RWPE1 (cell line): ENCODE results near the gene PLXNB1.
A peak's percentile ranks its signal among the peaks of the same experiment; 100 is the strongest.

Source experiments
- CTCF ChIA-PET: fragments of 350-600 bp; sonication (Branson Sonifier 250); formaldehyde crosslinking; extraction: SDS; loops from one replicate; lab custom pipeline; 2021; lab: Yijun Ruan, JAX
- POLR2A ChIA-PET: fragments of 400-600 bp; formaldehyde crosslinking; extraction: SDS; loops from one replicate; lab custom pipeline; 2020; ENCODE audit warnings: antibody characterized with exemption; ENCODE audit not compliant: low non-redundant PET; lab: Yijun Ruan, JAX
- DNase-seq: peaks from one replicate; pipeline ENCODE4 v3.0.0; 2012; ENCODE audit warnings: low spot score
- H3K27ac ChIP-seq: fragments of 450-650 bp; 2 replicates; pipeline ENCODE4 v1.5.1; 2017
- TF ChIP-seq, protein P1 (sequence below): fragments of 450-650 bp; conservative IDR thresholded peaks from 2 replicates; pipeline ENCODE4 v1.5.1; 2017; ENCODE audit warnings: low read depth, mild to moderate bottlenecking

PLXNB1 gene

GRCh38 chr3:48411606-48412374, 18.1 kb downstream of the PLXNB1 start:
- POLR2A ChIA-PET, result no interaction called here
- TF ChIP-seq, protein P1, sequence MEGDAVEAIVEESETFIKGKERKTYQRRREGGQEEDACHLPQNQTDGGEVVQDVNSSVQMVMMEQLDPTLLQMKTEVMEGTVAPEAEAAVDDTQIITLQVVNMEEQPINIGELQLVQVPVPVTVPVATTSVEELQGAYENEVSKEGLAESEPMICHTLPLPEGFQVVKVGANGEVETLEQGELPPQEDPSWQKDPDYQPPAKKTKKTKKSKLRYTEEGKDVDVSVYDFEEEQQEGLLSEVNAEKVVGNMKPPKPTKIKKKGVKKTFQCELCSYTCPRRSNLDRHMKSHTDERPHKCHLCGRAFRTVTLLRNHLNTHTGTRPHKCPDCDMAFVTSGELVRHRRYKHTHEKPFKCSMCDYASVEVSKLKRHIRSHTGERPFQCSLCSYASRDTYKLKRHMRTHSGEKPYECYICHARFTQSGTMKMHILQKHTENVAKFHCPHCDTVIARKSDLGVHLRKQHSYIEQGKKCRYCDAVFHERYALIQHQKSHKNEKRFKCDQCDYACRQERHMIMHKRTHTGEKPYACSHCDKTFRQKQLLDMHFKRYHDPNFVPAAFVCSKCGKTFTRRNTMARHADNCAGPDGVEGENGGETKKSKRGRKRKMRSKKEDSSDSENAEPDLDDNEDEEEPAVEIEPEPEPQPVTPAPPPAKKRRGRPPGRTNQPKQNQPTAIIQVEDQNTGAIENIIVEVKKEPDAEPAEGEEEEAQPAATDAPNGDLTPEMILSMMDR, result no peak
- H3K27ac ChIP-seq, result peak overlapping the region; percentile 99
- CTCF ChIA-PET, result no interaction called here
- no peak for DNase-seq

GRCh38 chr3:48411041-48411588, 18.8 kb downstream of the PLXNB1 start:
- ChIA-PET CTCF (interaction anchor here (1.2 kb wide), 1 partner anchor 25 kb away, joined by 7 read pairs; no protein-coding TSS in a partner anchor), POLR2A (no interaction called here)
- TF ChIP-seq, protein P1, result no peak
- no peak for DNase-seq
- peak overlapping the region; percentile 99 for H3K27ac ChIP-seq

DNA sequence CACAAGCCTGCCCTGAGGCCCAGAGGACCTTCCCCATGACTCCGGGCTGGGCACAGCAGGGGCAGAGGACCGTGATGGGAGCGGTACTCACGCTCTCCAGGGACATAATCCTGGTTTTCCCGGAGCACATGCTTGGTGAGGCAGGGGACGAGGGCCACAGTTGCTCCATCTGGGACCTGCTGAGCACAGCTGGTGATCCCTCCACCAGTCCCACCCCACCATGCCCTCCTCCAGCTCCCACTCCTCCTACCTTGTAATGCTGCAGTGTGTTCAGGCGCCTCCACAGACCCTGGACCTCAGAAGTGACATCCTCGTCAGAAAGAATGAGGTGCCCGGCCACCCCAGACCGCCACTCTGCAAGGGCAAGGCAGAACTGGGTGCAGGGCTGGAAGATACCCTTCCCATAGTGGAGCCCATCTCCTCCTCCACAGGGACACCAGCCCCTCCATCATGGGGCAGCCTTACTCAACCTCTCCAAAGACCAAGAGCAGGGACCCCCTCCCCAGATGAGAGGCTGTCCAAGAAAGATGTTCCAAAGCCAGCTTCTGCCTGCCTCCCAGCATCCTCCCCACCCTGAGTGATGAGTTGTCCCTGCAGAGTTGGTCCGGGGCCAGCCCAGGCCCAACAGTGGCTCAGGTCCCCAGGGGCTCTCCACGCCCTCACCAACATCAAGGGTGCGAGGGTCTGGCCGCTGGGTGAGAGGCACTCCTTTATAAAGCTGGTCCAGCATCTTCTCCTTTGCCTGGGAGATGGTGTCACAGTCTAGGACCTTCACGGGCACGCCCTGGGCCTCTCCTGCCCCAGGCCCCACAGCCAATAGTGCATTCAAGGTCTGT, 19.5 kb downstream of the PLXNB1 start:
- CTCF ChIA-PET, result interaction anchor here (1.2 kb wide), 1 partner anchor 25 kb away, joined by 7 read pairs; no protein-coding TSS in a partner anchor
- POLR2A ChIA-PET, result no interaction called here
- TF ChIP-seq, protein P1, result no peak
- peak overlapping the region; percentile 99 for H3K27ac ChIP-seq
- no peak for DNase-seq

- TF ChIP-seq, protein P1, result no peak
- CTCF ChIA-PET, result interaction anchor here (0.6 to 1.2 kb wide), 2 partner anchors 26 to 149 kb away, joined by 3 to 7 read pairs; no protein-coding TSS in a partner anchor
- DNase-seq, result no peak
- H3K27ac ChIP-seq, result peak overlapping the region; percentile 99
- POLR2A ChIA-PET, result no interaction called here
Measured at GRCh38 chr3:48409291-48410201, 20.3 kb downstream of the PLXNB1 start.

DNA sequence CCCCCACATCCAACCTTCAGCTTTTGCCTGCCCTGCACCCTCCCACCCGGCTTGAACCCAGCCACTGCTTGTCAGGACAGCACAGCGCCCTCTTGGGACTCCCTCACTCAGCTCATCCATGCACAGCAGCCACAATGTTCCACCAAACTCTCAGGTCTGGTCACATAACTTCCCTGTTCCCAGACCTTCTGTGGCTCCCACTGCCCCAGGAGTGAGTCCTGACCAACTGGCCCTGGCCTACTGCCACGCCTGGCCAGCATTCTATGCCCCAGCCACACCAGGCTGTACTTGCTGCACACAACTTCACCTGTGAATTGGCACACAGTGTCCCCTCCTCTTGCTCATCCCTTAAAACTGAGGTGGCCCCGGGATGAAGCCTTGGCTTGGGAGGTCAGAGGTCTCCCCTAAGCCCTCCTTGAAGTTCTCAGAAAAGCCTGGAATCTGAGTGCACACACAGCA, 21.0 kb downstream of the PLXNB1 start:
- no peak for DNase-seq
- peak overlapping the region; percentile 99 for H3K27ac ChIP-seq
- TF ChIP-seq, protein P1, result no peak
- ChIA-PET CTCF (no interaction called here), POLR2A (no interaction called here)
